ENCODE data around the gene PAK2.
A peak's percentile ranks its signal among the peaks of the same experiment; 100 is the strongest.
"Not testable (repeated sequence)": the region's sequence is repeated elsewhere in the genome, so short reads cannot be mapped to it uniquely, and the experiment has no call there.

PAK2 gene

GRCh38 chr3:196726788-196727675 lies 12.6 kb upstream of the PAK2 start:
- H3K4me3 ChIP-seq (ENCODE audit: low read length): no peak overlapping the region
- DNase-seq (ENCODE audit: low read depth, low spot score): no peak

GRCh38 chr3:196735751-196736150 lies 3.9 kb upstream of the PAK2 start:
- no peak overlapping the region for H3K4me3 ChIP-seq (ENCODE audit: low read length)
- no peak for DNase-seq (ENCODE audit: low read depth, low spot score)

- no peak overlapping the region for H3K4me3 ChIP-seq (ENCODE audit: low read length)
- DNase-seq (ENCODE audit: low read depth, low spot score): no peak
Observed at GRCh38 chr3:196736670-196737374, 2.8 kb upstream of the PAK2 start.

- no peak for DNase-seq (ENCODE audit: low read depth, low spot score)
- H3K4me3 ChIP-seq (ENCODE audit: low read length): no peak overlapping the region
Observed at GRCh38 chr3:196737655-196738054, 2.0 kb upstream of the PAK2 start.

GRCh38 chr3:196740481-196741248 lies 1.0 kb downstream of the PAK2 start:
- H3K4me3 ChIP-seq (ENCODE audit: low read length): peak overlapping the region; percentile 95
- DNase-seq (ENCODE audit: low read depth, low spot score): no peak

- H3K4me3 ChIP-seq (ENCODE audit: low read length): peak overlapping the region; percentile 95
- no peak for DNase-seq (ENCODE audit: low read depth, low spot score)
Observed at GRCh38 chr3:196741249-196741889, 1.7 kb downstream of the PAK2 start.

GRCh38 chr3:196743569-196743968 lies 3.9 kb downstream of the PAK2 start:
- DNase-seq (ENCODE audit: low read depth, low spot score): not testable (repeated sequence)

GRCh38 chr3:196749125-196749524 lies 9.5 kb downstream of the PAK2 start:
- H3K4me3 ChIP-seq (ENCODE audit: low read length): no peak overlapping the region
- DNase-seq (ENCODE audit: low read depth, low spot score): no peak

More at GRCh38 chr3:196743569-196743968, 3.9 kb downstream of the PAK2 start:
- H3K4me3 ChIP-seq (ENCODE audit: low read length): not testable (repeated sequence)

- H3K4me3 ChIP-seq (ENCODE audit: low read length): no peak overlapping the region
- no peak for DNase-seq (ENCODE audit: low read depth, low spot score)
Observed at GRCh38 chr3:196753201-196753600, 13.5 kb downstream of the PAK2 start.

GRCh38 chr3:196754091-196754981 lies 14.7 kb downstream of the PAK2 start:
- no peak overlapping the region for H3K4me3 ChIP-seq (ENCODE audit: low read length)
- no peak for DNase-seq (ENCODE audit: low read depth, low spot score)

- no peak overlapping the region for H3K4me3 ChIP-seq (ENCODE audit: low read length)
- DNase-seq (ENCODE audit: low read depth, low spot score): no peak
Observed at GRCh38 chr3:196756732-196757131, 17.1 kb downstream of the PAK2 start.

- DNase-seq (ENCODE audit: low read depth, low spot score): no peak
- no peak overlapping the region for H3K4me3 ChIP-seq (ENCODE audit: low read length)
Observed at GRCh38 chr3:196757876-196758739, 18.5 kb downstream of the PAK2 start.

GRCh38 chr3:196763179-196763578 lies 23.5 kb downstream of the PAK2 start:
- no peak overlapping the region for H3K4me3 ChIP-seq (ENCODE audit: low read length)
- DNase-seq (ENCODE audit: low read depth, low spot score): no peak

GRCh38 chr3:196765454-196765853 lies 25.8 kb downstream of the PAK2 start:
- no peak overlapping the region for H3K4me3 ChIP-seq (ENCODE audit: low read length)
- no peak for DNase-seq (ENCODE audit: low read depth, low spot score)

GRCh38 chr3:196771067-196771466 lies 31.4 kb downstream of the PAK2 start:
- H3K4me3 ChIP-seq (ENCODE audit: low read length): no peak overlapping the region
- no peak for DNase-seq (ENCODE audit: low read depth, low spot score)

- no peak overlapping the region for H3K4me3 ChIP-seq (ENCODE audit: low read length)
- no peak for DNase-seq (ENCODE audit: low read depth, low spot score)
Observed at GRCh38 chr3:196772102-196772501, 32.4 kb downstream of the PAK2 start.

- H3K4me3 ChIP-seq (ENCODE audit: low read length): no peak overlapping the region
- DNase-seq (ENCODE audit: low read depth, low spot score): no peak
Observed at GRCh38 chr3:196772897-196773296, 33.2 kb downstream of the PAK2 start.

All from Jurkat, Clone E6-1 (cell line).